Colonic mucosa (tissue), 4 donors: ENCODE measurements around the gene ST6GALNAC1. TPM values are rescaled to one million over a fixed set of nuclear protein-coding genes. Genes with fewer than 3 reads are reported as not detected.

Source experiments
- DNase-seq: peaks from one replicate; pipeline ENCODE4 v3.0.0-alpha.2; 2020
- H3K27ac ChIP-seq: fragments of 200-600 bp; one replicate; pipeline ENCODE4 v1.8.0; 2021
- H3K27me3 ChIP-seq: fragments of 200-600 bp; one replicate; pipeline ENCODE4 v1.8.0; 2021
- H3K36me3 ChIP-seq: fragments of 200-600 bp; one replicate; pipeline ENCODE4 v1.8.0; 2021
- H3K4me1 ChIP-seq: fragments of 200-600 bp; one replicate; pipeline ENCODE4 v1.8.0; 2021; ENCODE audit warnings: mild to moderate bottlenecking
- H3K4me3 ChIP-seq: fragments of 200-600 bp; one replicate; pipeline ENCODE4 v1.8.0; 2021
- H3K9ac ChIP-seq, 2 donors: one replicate each; pipeline ENCODE4 v1.7.0; 2013; ENCODE audit warnings: control low read depth in 2 of 2, low read depth in 2 of 2, low read length in 2 of 2
- H3K9me3 ChIP-seq: fragments of 200-600 bp; one replicate; pipeline ENCODE4 v1.8.0; 2021
- CTCF ChIP-seq: fragments of 200-600 bp; IDR thresholded peaks from one replicate; pipeline ENCODE4 v1.8.0; 2022; ENCODE audit warnings: antibody characterized with exemption, mild to moderate bottlenecking
- intact Hi-C: fragments of 100-400 bp; cut with DNase I; formaldehyde crosslinking; loops from one replicate; pipeline ENCODE4 v1.14.1; 2022
- total RNA-seq, 2 donors: library from RNA; stranded (reverse); fragmentation: NEBNext Ultra II Directional in 1 of 2; extraction: Animal tissue kit (Norgen Biotek cat#: 25700) in 1 of 2; gene quantifications; one replicate each; pipeline ENCODE4 v1.2.1, GENCODE V29; 2021
- donor health status: healthy.
- donor health status: DM: no; HTN: no; CAD: no.
- donor health status: DM: no; HTN: no; CAD: no.

ST6GALNAC1 gene
- total RNA-seq, 2 donors from 2014 or later: 311 to 465 TPM

- H3K4me3 ChIP-seq: no peak overlapping the region
- no peaks in the 10 kb centered on the region for H3K36me3 ChIP-seq
- TF ChIP-seq CTCF: no peak
- intact Hi-C loops: no loop called here
- no peak overlapping the region for H3K27ac ChIP-seq
- no peak for DNase-seq
- H3K9me3 ChIP-seq: no peaks in the 10 kb centered on the region
- H3K9ac ChIP-seq: no peak overlapping the region
- no peaks in the 10 kb centered on the region for H3K4me1 ChIP-seq
- no peaks in the 10 kb centered on the region for H3K27me3 ChIP-seq
These were observed 65.7 kb downstream of the ST6GALNAC1 start for GRCh38 chr17:76577876-76578275.

GRCh38 chr17:76576189-76576588, 67.4 kb downstream of the ST6GALNAC1 start:
- no peaks in the 10 kb centered on the region for H3K9me3 ChIP-seq
- no peak for DNase-seq
- intact Hi-C loops: no loop called here
- H3K36me3 ChIP-seq: no peaks in the 10 kb centered on the region
- H3K27me3 ChIP-seq: no peaks in the 10 kb centered on the region
- no peak overlapping the region for H3K4me3 ChIP-seq
- H3K9ac ChIP-seq: no peak overlapping the region
- no peak overlapping the region for H3K27ac ChIP-seq
- TF ChIP-seq CTCF: no peak
- H3K4me1 ChIP-seq: no peaks in the 10 kb centered on the region

GRCh38 chr17:76575570-76575969, 68.0 kb downstream of the ST6GALNAC1 start:
- intact Hi-C loops: no loop called here
- Histone ChIP-seq H3K4me3 (no peak overlapping the region), H3K9me3 (no peaks in the 10 kb centered on the region), H3K4me1 (no peaks in the 10 kb centered on the region), H3K27ac (no peak overlapping the region), H3K9ac (no peak overlapping the region), H3K36me3 (no peaks in the 10 kb centered on the region), H3K27me3 (no peaks in the 10 kb centered on the region)
- no peak for DNase-seq
- no peak for TF ChIP-seq CTCF

Other genes starting within 250 kb of the ST6GALNAC1 start
- 10 to 100 TPM; 17.5 to 25.2 TPM for gene UBE2O, start 190.6 kb downstream of the ST6GALNAC1 start, total RNA-seq
- not detected for gene AANAT, start 176.2 kb downstream of the ST6GALNAC1 start, total RNA-seq
- gene RHBDF2, start 142.3 kb downstream of the ST6GALNAC1 start, total RNA-seq: 10 to 100 TPM; 11.6 to 23.9 TPM
- 1 to 10 TPM; 4.7 to 9.9 TPM for gene CYGB, start 106.0 kb downstream of the ST6GALNAC1 start, total RNA-seq
- 1 to 10 TPM in 1 of 2 donors, under 1 TPM in 1; 0.29 to 1.2 TPM for gene PRCD, start 103.7 kb downstream of the ST6GALNAC1 start, total RNA-seq
- gene ST6GALNAC2, start 57.9 kb downstream of the ST6GALNAC1 start, total RNA-seq: 1 to 10 TPM; 3.8 to 6.3 TPM
- gene MXRA7, start 67.2 kb upstream of the ST6GALNAC1 start, total RNA-seq: 10 to 100 TPM; 20.3 to 39.3 TPM
- gene JMJD6, start 82.8 kb upstream of the ST6GALNAC1 start, total RNA-seq: 10 to 100 TPM; 38.6 to 41.6 TPM
- 10 to 100 TPM; 21.7 to 29.7 TPM for gene METTL23, start 83.1 kb upstream of the ST6GALNAC1 start, total RNA-seq
- gene SRSF2, start 93.6 kb upstream of the ST6GALNAC1 start, total RNA-seq: 100 to 1,000 TPM; 163 to 300 TPM
- 10 to 100 TPM; 24.9 to 38.9 TPM for gene MFSD11, start 94.4 kb upstream of the ST6GALNAC1 start, total RNA-seq
- gene MGAT5B, start 224.6 kb upstream of the ST6GALNAC1 start, total RNA-seq: under 1 TPM; 0.05 to 0.27 TPM